ENCODE measurements around the gene COL26A1. TPM values are rescaled to one million over a fixed set of nuclear protein-coding genes. Genes with fewer than 3 reads are reported as not detected.
"Not testable (repeated sequence)": the region's sequence is repeated elsewhere in the genome, so short reads cannot be mapped to it uniquely, and the experiment has no call there.

COL26A1 gene
- total RNA-seq, 1 donor from 2014 or later: 0.09 TPM

- DNase-seq (ENCODE audit: low spot score): no peak
- ATAC-seq: no peak
- intact Hi-C loops (cut with DNase I): no loop called here
Observed at GRCh38 chr7:101555269-101555920, 192.7 kb downstream of the COL26A1 start.

- intact Hi-C loops (cut with DNase I): no loop called here
- ATAC-seq (no peak), DNase-seq (ENCODE audit: low spot score) (no peak)
Observed at GRCh38 chr7:101555921-101556275, 193.2 kb downstream of the COL26A1 start.

DNA sequence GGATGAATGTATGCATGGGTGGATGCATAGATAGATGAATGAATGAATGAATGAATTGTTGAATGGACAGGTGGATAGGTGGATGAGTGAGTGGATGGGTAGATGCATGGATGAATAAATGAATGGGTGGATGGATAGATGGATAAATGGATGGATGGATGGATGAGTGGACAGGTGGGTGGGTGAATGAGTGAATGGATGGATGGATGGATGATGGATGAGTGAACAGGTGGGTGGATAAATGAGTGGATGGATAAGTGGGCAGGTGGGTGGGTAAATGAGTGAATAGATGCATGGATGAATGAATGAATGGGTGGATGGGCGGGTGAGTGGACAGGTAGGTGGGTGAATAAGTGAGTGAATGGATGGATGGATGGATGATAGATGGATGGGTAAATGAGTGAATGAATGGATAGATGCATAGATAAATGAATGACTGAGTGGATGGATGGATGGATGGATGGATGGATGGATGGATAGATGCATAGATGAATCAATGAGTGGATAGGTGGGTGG is 193.8 kb downstream of the COL26A1 start:
- ATAC-seq: no peak
- intact Hi-C loops (cut with DNase I): no loop called here

GRCh38 chr7:101557421-101557820 is 194.7 kb downstream of the COL26A1 start:
- ATAC-seq (no peak), DNase-seq (ENCODE audit: low spot score) (no peak)
- intact Hi-C loops (cut with DNase I): no loop called here

More for the DNA sequence above, 193.8 kb downstream of the COL26A1 start:
- DNase-seq (ENCODE audit: low spot score): no peak

DNA sequence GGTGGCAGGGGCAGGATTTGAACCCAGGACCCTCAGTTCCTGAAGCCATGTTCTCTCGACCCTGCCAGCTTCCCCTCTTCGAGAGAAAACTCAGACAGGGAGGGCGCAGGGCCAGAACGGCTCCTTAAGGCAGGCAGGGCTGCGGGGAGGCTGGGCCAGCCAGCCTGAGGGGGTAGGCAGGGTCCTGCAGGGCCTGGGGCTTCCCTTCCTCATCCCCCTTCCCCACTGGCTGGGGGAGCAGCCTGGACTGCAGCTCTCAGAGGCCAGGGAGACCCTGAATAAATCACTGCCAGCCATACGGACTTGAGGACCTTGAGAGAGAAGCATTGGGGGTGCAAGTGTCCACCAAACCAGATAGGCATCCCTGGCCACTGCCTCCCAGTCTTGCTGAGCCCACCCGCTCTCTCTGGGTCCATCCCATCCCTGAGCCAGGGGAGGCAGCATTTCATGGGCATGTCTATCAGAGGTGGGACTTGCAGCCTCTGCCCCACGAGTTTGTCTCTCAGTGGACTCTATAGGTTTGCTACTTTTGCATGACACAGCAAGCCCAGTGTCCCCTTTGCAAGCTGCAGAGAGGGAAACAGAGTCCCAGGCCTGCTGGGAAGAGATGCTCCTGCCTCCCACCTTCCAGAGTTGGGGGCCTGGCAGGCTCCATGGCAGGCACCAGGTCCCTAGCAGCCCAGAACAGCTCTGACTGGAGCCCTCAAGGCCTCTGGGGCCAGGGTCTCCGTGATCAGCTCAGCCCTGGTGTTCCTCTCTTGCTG is 195.5 kb downstream of the COL26A1 start:
- no peak for ATAC-seq
- intact Hi-C loops (cut with DNase I): no loop called here
- DNase-seq (ENCODE audit: low spot score): no peak

- intact Hi-C loops (cut with DNase I): no loop called here
- no peak for DNase-seq (ENCODE audit: low spot score)
- ATAC-seq: no peak
Observed at GRCh38 chr7:101558742-101559325, 196.2 kb downstream of the COL26A1 start.

DNA sequence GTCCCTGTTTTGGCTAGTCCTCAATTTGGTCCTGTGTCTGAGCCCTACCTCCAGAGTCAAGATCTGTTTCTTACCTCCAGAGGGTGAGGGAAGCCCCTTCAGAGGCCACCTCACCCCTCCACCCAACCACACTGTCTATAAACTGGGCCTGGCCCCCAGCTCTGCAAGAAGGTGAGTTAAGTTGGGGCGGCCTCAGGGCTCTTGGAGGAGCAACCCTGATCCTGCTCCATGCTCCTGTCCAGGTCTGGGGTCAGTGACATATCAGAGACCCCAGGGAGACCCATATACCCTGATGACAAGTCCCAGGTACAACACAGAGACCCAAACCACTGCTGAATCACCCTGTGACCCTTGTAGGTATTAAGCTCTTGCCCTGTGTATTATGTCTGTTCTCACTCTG is 196.9 kb downstream of the COL26A1 start:
- intact Hi-C loops (cut with DNase I): no loop called here
- no peak for ATAC-seq
- no peak for DNase-seq (ENCODE audit: low spot score)

DNA sequence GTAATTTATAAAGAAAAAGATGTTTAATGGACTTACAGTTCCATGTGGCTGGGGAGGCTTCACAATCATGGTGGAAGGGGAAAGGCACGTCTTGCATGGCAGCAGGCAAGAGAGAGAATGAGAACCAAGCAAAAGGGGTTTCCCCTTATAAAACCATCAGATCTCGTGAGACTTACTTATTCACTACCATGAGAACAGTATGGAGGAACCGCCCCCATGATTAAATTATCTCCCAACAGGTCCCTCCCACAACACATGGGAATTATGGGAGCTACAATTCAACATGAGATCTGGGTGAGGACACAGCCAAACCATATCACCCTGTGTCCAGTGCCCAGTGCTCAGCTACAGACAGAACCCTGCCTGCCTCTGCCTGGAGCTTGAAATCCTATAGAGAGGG is 197.3 kb downstream of the COL26A1 start:
- not testable (repeated sequence) for ATAC-seq

DNA sequence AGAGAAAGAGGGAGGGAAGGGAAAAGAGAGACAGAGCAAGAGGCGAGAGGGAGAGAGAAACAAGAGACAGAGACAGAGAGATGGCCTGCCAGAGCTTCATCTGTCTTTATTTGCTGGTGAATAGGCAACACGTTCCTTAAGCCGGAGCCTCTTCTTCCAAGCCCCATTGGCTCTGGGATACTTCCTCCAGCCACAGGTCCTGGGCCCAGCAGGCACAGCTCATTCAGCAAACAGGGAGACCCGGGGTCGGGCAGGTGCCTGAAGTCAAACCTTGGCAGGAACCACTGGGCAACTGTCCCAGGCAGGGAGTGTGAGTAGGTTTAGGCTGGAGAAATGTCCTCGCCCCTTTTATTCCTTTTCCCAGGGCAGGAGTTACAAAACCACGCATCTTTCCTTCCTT is 198.2 kb downstream of the COL26A1 start:
- DNase-seq (ENCODE audit: low spot score): no peak
- ATAC-seq: no peak
- intact Hi-C loops (cut with DNase I): no loop called here

More for the DNA sequence above, 197.3 kb downstream of the COL26A1 start:
- intact Hi-C loops (cut with DNase I); DNase-seq (ENCODE audit: low spot score): not testable (repeated sequence)

- intact Hi-C loops (cut with DNase I); ATAC-seq; DNase-seq (ENCODE audit: low spot score): not testable (repeated sequence)
Observed at GRCh38 chr7:101561293-101561692, 198.6 kb downstream of the COL26A1 start.

- no peak for ATAC-seq
- intact Hi-C loops (cut with DNase I): no loop called here
Observed at GRCh38 chr7:101562531-101563197, 200.0 kb downstream of the COL26A1 start.

GRCh38 chr7:101563198-101563901 is 200.7 kb downstream of the COL26A1 start:
- no peak for DNase-seq (ENCODE audit: low spot score)
- intact Hi-C loops (cut with DNase I): no loop called here
- no peak for ATAC-seq

More at GRCh38 chr7:101562531-101563197, 200.0 kb downstream of the COL26A1 start:
- DNase-seq (ENCODE audit: low spot score): no peak

DNA sequence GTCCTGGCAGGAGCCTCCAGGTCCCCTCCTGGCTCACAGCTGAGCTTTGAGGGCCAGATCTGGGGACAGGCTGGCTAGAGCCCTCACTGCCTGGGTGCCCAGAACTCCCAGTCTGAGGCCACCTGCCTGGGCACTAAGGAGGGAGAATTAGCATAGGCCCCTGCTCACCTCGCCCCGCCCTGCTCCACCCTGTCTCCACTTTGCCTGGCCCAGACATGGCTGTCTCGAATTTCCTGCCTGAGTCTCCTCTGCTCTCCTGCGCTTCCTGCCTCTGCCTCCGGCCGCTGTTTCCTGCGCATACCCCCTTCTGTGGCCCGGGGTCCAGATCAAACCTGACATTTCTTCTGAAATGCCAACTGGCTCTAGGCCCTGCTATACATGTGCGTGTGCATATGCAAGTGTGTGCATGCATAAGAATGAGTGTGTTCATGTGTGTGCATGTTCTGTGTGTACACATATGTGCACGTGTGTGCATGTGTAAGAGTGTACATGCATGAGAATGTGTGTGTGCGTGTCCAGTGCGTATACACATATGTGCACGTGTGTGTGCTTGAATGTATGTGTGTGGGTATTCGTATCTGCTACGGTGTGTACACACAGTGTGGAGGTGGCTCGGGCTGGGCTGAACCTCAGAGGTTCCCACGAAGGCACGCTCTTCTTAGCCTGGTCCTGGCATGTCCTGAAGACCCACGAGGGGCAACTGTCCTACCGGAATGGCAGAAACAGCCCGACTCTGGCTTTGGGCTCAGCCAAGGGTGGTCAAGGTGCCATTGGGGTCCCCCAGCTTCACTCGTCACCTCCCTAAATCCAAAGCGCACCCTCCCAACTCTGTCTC is 201.5 kb downstream of the COL26A1 start:
- no peak for ATAC-seq
- intact Hi-C loops (cut with DNase I): no loop called here
- DNase-seq (ENCODE audit: low spot score): no peak

DNA sequence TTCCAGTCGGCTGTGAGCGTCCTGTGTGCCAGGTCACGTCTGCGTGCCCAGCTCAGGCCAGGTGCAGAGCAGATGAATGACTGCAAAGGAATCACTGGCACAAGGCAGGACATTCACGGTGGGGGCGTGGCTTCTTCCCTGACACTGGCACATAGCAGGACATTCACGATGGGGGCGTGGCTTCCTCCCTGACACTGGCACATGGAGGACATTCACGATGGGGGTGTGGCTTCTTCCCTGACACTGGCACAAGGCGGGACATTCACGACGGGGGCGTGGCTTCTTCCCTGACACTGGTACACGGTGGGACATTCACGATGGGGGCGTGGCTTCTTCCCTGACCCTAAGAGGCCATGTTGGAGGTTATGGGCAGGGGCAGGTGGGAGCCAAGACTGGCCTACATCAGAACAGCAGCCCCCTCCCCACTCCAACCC is 202.1 kb downstream of the COL26A1 start:
- intact Hi-C loops (cut with DNase I): no loop called here
- ATAC-seq: no peak
- DNase-seq (ENCODE audit: low spot score): no peak

DNA sequence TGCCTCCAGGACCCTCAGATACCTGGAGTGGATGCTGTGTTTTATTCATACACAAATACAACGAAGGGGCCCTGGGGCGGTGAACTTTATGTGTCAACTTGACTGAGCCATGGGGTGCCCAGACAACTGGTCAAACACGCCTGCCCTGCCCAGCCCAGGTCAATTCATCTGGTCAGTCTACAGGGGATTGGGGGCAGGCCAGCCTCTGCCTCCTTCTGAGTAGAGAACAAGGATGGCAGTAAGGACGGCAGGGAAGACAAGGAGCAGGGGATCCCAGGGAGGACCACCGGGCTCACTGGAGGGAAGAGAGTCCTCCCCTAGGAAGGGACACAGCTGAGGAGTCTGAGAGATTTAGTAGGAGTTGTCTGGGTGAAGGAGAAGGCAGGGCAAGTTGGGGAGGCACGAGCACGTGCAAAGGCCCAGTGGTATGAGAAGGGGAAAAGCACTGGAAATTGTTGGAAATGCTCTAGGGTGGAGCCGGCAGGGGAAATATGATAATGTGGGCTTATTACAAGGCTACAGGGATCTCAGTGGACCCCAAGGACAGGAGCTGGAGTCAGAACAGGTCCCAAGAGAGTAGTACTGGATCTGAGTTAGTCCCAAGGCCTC is 203.0 kb downstream of the COL26A1 start:
- intact Hi-C loops (cut with DNase I): no loop called here
- ATAC-seq (no peak), DNase-seq (ENCODE audit: low spot score) (no peak)

DNA sequence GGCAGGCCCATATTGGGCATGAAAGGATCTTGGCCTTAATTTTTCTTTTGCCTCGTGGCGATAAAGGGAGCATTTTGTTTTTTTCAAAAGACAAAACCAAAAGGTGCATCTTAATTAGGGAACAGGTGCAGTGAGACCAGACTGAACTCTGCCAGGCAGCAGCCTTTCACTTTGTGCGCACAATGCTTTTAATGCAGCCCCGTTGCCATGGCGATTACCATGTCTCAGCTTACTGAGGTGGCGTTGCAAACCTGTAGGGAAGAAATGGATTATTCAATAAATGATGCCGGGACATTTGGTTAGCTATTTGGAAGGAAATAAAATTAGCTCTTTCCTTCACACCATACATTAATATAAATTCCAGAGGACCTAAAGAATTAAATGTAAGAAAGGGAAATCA is 204.6 kb downstream of the COL26A1 start:
- DNase-seq (ENCODE audit: low spot score) (no peak), ATAC-seq (no peak)
- intact Hi-C loops (cut with DNase I): no loop called here

GRCh38 chr7:101572156-101572555 is 209.5 kb downstream of the COL26A1 start:
- ATAC-seq (no peak), DNase-seq (ENCODE audit: low spot score) (no peak)
- intact Hi-C loops (cut with DNase I): no loop called here

- no peak for ATAC-seq
- intact Hi-C loops (cut with DNase I): no loop called here
- DNase-seq (ENCODE audit: low spot score): no peak
Observed at GRCh38 chr7:101575168-101575567, 212.5 kb downstream of the COL26A1 start.

Measured in sciatic nerve (tissue), 2 donors.